HUDEP-2 (cell line): ENCODE measurements around the gene ARL13B.

ENCODE experiments used
- DNase-seq, 76 experiments: peaks; one replicate each; lab custom pipeline; 2025; ENCODE audit not compliant: unreplicated experiment in 76 of 76; lab: John Stamatoyannopoulos, UW

ARL13B gene

GRCh38 chr3:94093151-94093550 is 113.2 kb downstream of the ARL13B start:
- no peak for DNase-seq

GRCh38 chr3:94095111-94095510 is 115.2 kb downstream of the ARL13B start:
- no peak for DNase-seq

- no peak for DNase-seq
Observed at GRCh38 chr3:94098452-94098851, 118.5 kb downstream of the ARL13B start.

GRCh38 chr3:94099311-94099710 is 119.4 kb downstream of the ARL13B start:
- no peak for DNase-seq

- DNase-seq, result peak in 3 of 76 experiments; percentile 0 to 19 (median 3)
Observed at GRCh38 chr3:94101860-94102259, 121.9 kb downstream of the ARL13B start.
